GM12891 (cell line): ENCODE results near the gene SLC29A1.
A peak's percentile ranks its signal among the peaks of the same experiment; 100 is the strongest.

ENCODE experiments used
- PAX5 ChIP-seq: IDR thresholded peaks from 2 replicates; pipeline ENCODE4 v1.6.1; 2011; ENCODE audit warnings: low read length, moderate library complexity, mild to moderate bottlenecking; ENCODE audit not compliant: insufficient read depth, severe bottlenecking
- POLR2A ChIP-seq: IDR thresholded peaks from 2 replicates; pipeline ENCODE4 v1.6.1; 2011; ENCODE audit warnings: low read depth, low read length, control low read depth
- POLR2AphosphoS5 ChIP-seq: IDR thresholded peaks from 2 replicates; pipeline ENCODE4 v1.6.1; 2011; ENCODE audit warnings: low read depth, low read length, control low read depth
- POU2F2 ChIP-seq: IDR thresholded peaks from 2 replicates; pipeline ENCODE4 v1.6.1; 2011; ENCODE audit warnings: low read depth, mild to moderate bottlenecking, control low read depth, low read length, moderate library complexity
- SPI1 ChIP-seq: IDR thresholded peaks from 2 replicates; pipeline ENCODE4 v1.6.1; 2011; ENCODE audit warnings: low read depth, low read length, control low read depth
- TAF1 ChIP-seq: IDR thresholded peaks from 2 replicates; pipeline ENCODE4 v1.6.1; 2011; ENCODE audit warnings: low read depth, low read length, control low read depth

- no peak for TF ChIP-seq TAF1
- TF ChIP-seq POLR2A, result no peak
- TF ChIP-seq POLR2AphosphoS5, result no peak
- no peak for TF ChIP-seq PAX5
- TF ChIP-seq SPI1, result no peak
- 0 out of 2 replicates have a peak, but pooled peaks have one; percentile 18 for TF ChIP-seq POU2F2
Observed at GRCh38 chr6:44221291-44221960, 2.0 kb upstream of the SLC29A1 start.
